Natural killer cell (primary cell): ENCODE results near the gene C11orf97. TPM values are rescaled to one million over a fixed set of nuclear protein-coding genes. Genes with fewer than 3 reads are reported as not detected.

ENCODE experiments used
- ATAC-seq, 3 donors: fragments of 150-1000 bp in 2 of 3; fragments of 200-7000 bp in 1 of 3; cut with Tn5 transposase; 1 replicate in 1 of 3; 2 replicates in 2 of 3; pipeline ENCODE4 v1.10.0; 2021; ENCODE audit warnings: mild to moderate bottlenecking in 2 of 3, moderate library complexity in 2 of 3
- DNase-seq, 2 donors: peaks; one replicate each; pipeline versions ENCODE4 v3.0.0 to v3.0.0-alpha.2; 2013 to 2021; ENCODE audit warnings: mixed read lengths in 1 of 2
- H3K27ac ChIP-seq: one replicate; pipeline ENCODE4 v1.5.1; 2013; ENCODE audit warnings: mild to moderate bottlenecking, low read length
- H3K27me3 ChIP-seq: one replicate; pipeline ENCODE4 v1.6.1; 2013; ENCODE audit warnings: low read length; ENCODE audit not compliant: control insufficient read depth, insufficient read depth
- H3K36me3 ChIP-seq: one replicate; pipeline ENCODE4 v1.6.1; 2013; ENCODE audit warnings: low read length; ENCODE audit not compliant: control insufficient read depth, insufficient read depth
- H3K4me1 ChIP-seq: one replicate; pipeline ENCODE4 v1.6.1; 2013; ENCODE audit warnings: low read length; ENCODE audit not compliant: control insufficient read depth, insufficient read depth
- H3K4me3 ChIP-seq: one replicate; pipeline ENCODE4 v1.5.1; 2013; ENCODE audit warnings: low read length
- H3K9me3 ChIP-seq: one replicate; pipeline ENCODE4 v1.6.1; 2013; ENCODE audit warnings: low read length; ENCODE audit not compliant: control insufficient read depth, insufficient read depth
- H3K27ac Mint-ChIP-seq, 2 donors: one replicate each; pipeline ENCODE4 v1.8.0; 2022; ENCODE audit warnings: mild to moderate bottlenecking in 2 of 2, mixed read lengths in 2 of 2, moderate library complexity in 1 of 2
- H3K27me3 Mint-ChIP-seq, 2 donors: one replicate each; pipeline ENCODE4 v1.8.0; 2022; ENCODE audit warnings: low read depth in 2 of 2, mixed read lengths in 2 of 2
- H3K36me3 Mint-ChIP-seq: one replicate; pipeline ENCODE4 v1.8.0; 2022; ENCODE audit warnings: mixed read lengths
- H3K4me1 Mint-ChIP-seq, 2 donors: one replicate each; pipeline ENCODE4 v1.8.0; 2022; ENCODE audit warnings: mixed read lengths in 2 of 2
- H3K4me3 Mint-ChIP-seq: one replicate; pipeline ENCODE4 v1.8.0; 2022; ENCODE audit warnings: mild to moderate bottlenecking, moderate library complexity, mixed read lengths
- H3K9me3 Mint-ChIP-seq, 2 donors: one replicate each; pipeline ENCODE4 v1.8.0; 2022; ENCODE audit warnings: mixed read lengths in 2 of 2
- CTCF ChIP-seq: fragments of 200-600 bp; IDR thresholded peaks from one replicate; pipeline ENCODE4 v1.8.0; 2022; ENCODE audit warnings: antibody characterized with exemption
- WGBS: methylation state at CpG from one replicate; pipeline ENCODE4 v1.1.7; 2013; ENCODE audit warnings: missing lambda C conversion rate; ENCODE audit not compliant: insufficient coverage; 5-methylcytosine and 5-hydroxymethylcytosine counted together
- intact Hi-C: fragments of 100-400 bp; cut with micrococcal nuclease; formaldehyde crosslinking; loops from one replicate; pipeline ENCODE4 v1.14.2; 2022
- total RNA-seq, 4 donors: library from RNA; stranded (reverse); fragments of 120-200 nt in 1 of 4; gene quantifications; one replicate each; pipeline versions ENCODE4 v1.2.3 to v1.2.4, GENCODE V29; 2013 to 2022

The C11orf97 gene
- total RNA-seq, 3 donors from 2014 or later (not counting 1 experiment from before 2014, with no cell fraction given), result not detected

DNA sequence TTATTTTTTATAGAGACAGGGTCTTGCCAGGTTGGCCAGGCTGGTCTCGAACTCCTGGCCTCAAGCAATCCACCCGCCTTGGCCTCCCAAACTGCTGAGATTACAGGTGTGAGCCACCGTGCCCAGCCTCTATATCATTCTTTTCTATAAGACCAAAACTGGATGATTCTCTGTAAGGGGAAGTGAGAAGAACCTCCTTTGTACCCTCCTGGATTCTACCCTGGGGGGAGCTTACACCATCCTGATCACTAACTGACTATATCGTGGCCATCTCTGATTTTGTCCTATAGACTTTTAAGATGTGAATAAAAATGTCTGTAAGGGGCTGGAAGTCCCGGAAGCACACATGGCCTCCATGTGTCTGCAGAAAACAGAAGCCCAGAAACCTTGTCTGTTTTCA lies 64.0 kb downstream of the C11orf97 start:
- no peak for TF ChIP-seq CTCF
- 95% methylated on average over 3 of the region's 5 CpGs for WGBS
- no peaks in the 10 kb centered on the region for H3K4me1 Mint-ChIP-seq
- no peaks in the 10 kb centered on the region for H3K36me3 Mint-ChIP-seq
- H3K9me3 Mint-ChIP-seq, result no peaks in the 10 kb centered on the region
- Histone ChIP-seq H3K9me3 (no peaks in the 10 kb centered on the region), H3K36me3 (no peaks in the 10 kb centered on the region), H3K27ac (no peak overlapping the region), H3K4me3 (no peak overlapping the region), H3K4me1 (no peaks in the 10 kb centered on the region), H3K27me3 (no peaks in the 10 kb centered on the region)
- ATAC-seq (no peak), DNase-seq (no peak)
- H3K27me3 Mint-ChIP-seq, result no peaks in the 10 kb centered on the region
- intact Hi-C loops, result no loop called here
- H3K4me3 Mint-ChIP-seq, result no peak overlapping the region
- H3K27ac Mint-ChIP-seq, result no peak overlapping the region

DNA sequence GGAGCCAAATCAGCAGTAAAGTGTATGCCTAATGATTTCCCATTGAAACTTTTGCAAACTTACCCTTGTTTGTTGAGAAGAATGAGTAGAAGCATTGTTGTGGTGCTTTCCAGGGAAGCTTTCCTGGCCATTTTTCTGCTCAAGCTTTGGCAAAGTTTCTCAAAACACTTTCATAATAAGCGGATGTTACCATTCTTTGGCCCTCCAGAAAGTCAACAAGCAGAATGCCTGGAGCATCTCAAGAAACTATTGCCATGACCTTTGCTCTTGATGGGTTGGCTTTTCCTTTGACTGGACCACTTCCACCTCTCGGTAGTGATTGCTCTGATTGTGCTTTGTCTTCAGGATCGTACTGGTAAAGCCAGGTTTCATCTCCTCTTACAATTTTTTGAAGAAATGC lies 65.6 kb downstream of the C11orf97 start:
- no peaks in the 10 kb centered on the region for H3K36me3 Mint-ChIP-seq
- intact Hi-C loops, result no loop called here
- DNase-seq, result no peak
- no peaks in the 10 kb centered on the region for H3K27me3 Mint-ChIP-seq
- H3K4me3 Mint-ChIP-seq, result no peak overlapping the region
- Histone ChIP-seq H3K27me3 (no peaks in the 10 kb centered on the region), H3K9me3 (no peaks in the 10 kb centered on the region), H3K36me3 (no peaks in the 10 kb centered on the region), H3K4me1 (no peaks in the 10 kb centered on the region), H3K27ac (no peak overlapping the region), H3K4me3 (no peak overlapping the region)
- no peak overlapping the region for H3K27ac Mint-ChIP-seq
- WGBS, result 79% methylated on average over 3 of the region's 3 CpGs
- TF ChIP-seq CTCF, result no peak
- no peaks in the 10 kb centered on the region for H3K9me3 Mint-ChIP-seq
- ATAC-seq, result no peak
- no peaks in the 10 kb centered on the region for H3K4me1 Mint-ChIP-seq

Other genes with a start within 250 kb of the C11orf97 start
- not detected for gene IZUMO1R, start 207.9 kb upstream of the C11orf97 start, total RNA-seq
- gene GPR83, start 111.0 kb upstream of the C11orf97 start, total RNA-seq, result under 1 TPM; 0.26 to 0.55 (median 0.32) TPM
- 10 to 100 TPM; 42.1 to 45.2 (median 43.8) TPM for gene MRE11, start 18.6 kb upstream of the C11orf97 start, total RNA-seq
- gene ANKRD49, start 18.5 kb upstream of the C11orf97 start, total RNA-seq, result 10 to 100 TPM; 47.7 to 55.6 (median 52.6) TPM
- gene FUT4, start 31.5 kb downstream of the C11orf97 start, total RNA-seq, result 1 to 10 TPM; 4.4 to 7.5 (median 5.6) TPM
- 1 to 10 TPM; 2.0 to 2.7 (median 2.2) TPM for gene PIWIL4, start 54.9 kb downstream of the C11orf97 start, total RNA-seq